Duodenal mucosa (tissue), 2 donors: Measurements from ENCODE around the gene MBOAT2.

Experiments used
- H3K27ac ChIP-seq: one replicate; pipeline ENCODE4 v1.7.0; 2013; ENCODE audit warnings: low read depth, low read length
- H3K27me3 ChIP-seq, 2 donors: one replicate each; pipeline ENCODE4 v1.7.0; 2013; ENCODE audit warnings: low read length in 2 of 2, control low read depth in 1 of 2; ENCODE audit not compliant: insufficient read depth in 2 of 2, control insufficient read depth in 1 of 2
- H3K36me3 ChIP-seq, 2 donors: one replicate each; pipeline ENCODE4 v1.7.0; 2013; ENCODE audit warnings: low read length in 2 of 2, control low read depth in 1 of 2; ENCODE audit not compliant: insufficient read depth in 2 of 2, control insufficient read depth in 1 of 2
- H3K4me1 ChIP-seq, 2 donors: one replicate each; pipeline ENCODE4 v1.7.0; 2013; ENCODE audit warnings: low read length in 2 of 2, control low read depth in 1 of 2; ENCODE audit not compliant: insufficient read depth in 2 of 2, control insufficient read depth in 1 of 2
- H3K4me3 ChIP-seq, 2 donors: one replicate each; pipeline ENCODE4 v1.7.0; 2013; ENCODE audit warnings: low read length in 2 of 2, low read depth in 1 of 2
- H3K9ac ChIP-seq, 2 donors: one replicate each; pipeline ENCODE4 v1.7.0; 2013; ENCODE audit warnings: low read length in 2 of 2, low read depth in 1 of 2
- H3K9me3 ChIP-seq, 2 donors: one replicate each; pipeline ENCODE4 v1.7.0; 2013; ENCODE audit warnings: low read length in 2 of 2, control low read depth in 1 of 2; ENCODE audit not compliant: control insufficient read depth in 1 of 2

MBOAT2 gene

DNA sequence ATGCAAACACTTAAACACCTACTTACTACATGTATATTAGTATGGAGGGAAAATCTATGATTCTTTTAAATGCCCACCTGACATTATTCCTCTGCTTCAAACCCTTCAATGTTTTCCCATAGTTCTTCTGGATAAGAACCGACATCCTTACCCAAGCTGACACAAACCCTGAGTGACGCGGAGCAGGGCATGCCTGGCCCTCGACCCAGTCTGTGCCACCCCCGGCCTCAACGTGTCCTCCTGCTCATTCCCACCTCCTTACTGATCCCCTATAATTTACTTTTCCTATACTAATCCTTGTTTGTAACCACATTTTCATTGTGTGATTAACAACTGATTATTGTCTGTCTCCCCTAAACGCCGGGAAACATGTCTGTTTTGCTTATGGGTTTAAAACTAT is 183.5 kb downstream of the MBOAT2 start:
- Histone ChIP-seq H3K36me3 (peaks cover 2 to 22% of the 10 kb centered on the region in 2 donors), H3K4me1 (no peaks in the 10 kb centered on the region), H3K27me3 (no peaks in the 10 kb centered on the region), H3K9me3 (no peaks in the 10 kb centered on the region), H3K27ac (no peak overlapping the region), H3K4me3 (no peak overlapping the region), H3K9ac (no peak overlapping the region)

DNA sequence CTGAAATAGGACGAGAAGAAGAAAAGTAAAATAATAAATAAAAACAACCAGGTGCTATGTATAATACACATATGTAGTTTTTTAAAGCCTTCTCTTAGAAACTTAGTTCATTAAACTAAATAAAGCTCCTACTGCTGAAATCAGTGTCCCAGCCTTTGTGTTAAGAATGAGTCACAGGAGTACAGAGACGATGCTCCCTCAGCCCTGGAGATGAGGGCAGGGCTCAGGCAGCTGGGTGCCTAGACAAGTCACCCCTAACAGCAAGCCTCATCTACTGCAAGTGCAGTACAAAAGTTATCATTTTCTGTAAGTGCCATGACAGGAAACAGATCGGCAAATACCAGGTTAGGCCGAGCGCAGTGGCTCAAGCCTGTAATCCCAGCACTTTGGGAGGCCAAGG is 184.3 kb downstream of the MBOAT2 start:
- H3K9me3 ChIP-seq, result no peaks in the 10 kb centered on the region
- peaks cover 7 to 18% of the 10 kb centered on the region in 2 donors for H3K36me3 ChIP-seq
- H3K27ac ChIP-seq, result no peak overlapping the region

GRCh38 chr2:8817221-8817620 is 186.3 kb downstream of the MBOAT2 start:
- Histone ChIP-seq H3K36me3 (peaks cover 10 to 24% of the 10 kb centered on the region in 2 donors), H3K4me1 (no peaks in the 10 kb centered on the region), H3K27ac (no peak overlapping the region), H3K27me3 (no peaks in the 10 kb centered on the region), H3K9me3 (no peaks in the 10 kb centered on the region), H3K4me3 (no peak overlapping the region), H3K9ac (no peak overlapping the region)

More for the DNA sequence above, 184.3 kb downstream of the MBOAT2 start:
- H3K27me3 ChIP-seq, result no peaks in the 10 kb centered on the region
- no peak overlapping the region for H3K4me3 ChIP-seq
- no peak overlapping the region for H3K9ac ChIP-seq
- no peaks in the 10 kb centered on the region for H3K4me1 ChIP-seq

DNA sequence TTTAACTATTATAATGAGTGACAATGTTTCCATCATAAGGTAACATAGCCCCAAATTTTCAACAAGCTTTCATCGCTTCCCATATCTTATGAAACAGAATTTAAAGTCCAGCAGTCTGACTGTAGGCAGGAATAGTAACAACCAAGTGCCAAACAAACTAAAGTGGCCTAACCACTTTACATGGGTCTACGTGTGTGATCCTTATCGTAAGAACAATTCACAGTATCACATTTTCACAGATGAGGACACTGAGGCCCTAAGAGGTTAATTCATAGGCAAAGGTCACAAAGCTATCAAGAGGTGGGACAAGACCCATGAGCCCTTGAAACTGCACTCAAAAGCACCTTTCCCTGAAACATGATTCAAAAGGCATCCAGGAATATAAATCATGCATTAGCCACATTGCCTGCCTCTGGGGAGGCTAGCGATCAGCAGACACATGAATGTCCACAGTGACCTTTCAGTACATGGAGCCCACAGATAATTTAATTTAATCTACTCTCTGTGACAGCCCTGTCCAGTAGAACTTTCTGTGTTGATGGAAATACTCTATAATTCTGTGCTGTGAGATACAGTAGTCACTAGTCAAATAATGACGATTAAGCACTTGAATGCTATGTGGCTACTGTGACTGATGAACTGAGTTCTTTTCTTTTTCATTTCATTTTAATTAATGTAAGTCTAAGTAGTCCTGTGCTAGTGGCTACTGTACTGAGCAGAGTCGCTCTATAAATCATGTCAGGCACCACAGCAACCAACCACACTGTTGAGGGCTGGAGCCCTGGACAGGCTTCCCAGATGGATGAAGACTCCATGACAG is 196.4 kb downstream of the MBOAT2 start:
- H3K4me3 ChIP-seq, result no peak overlapping the region
- no peaks in the 10 kb centered on the region for H3K9me3 ChIP-seq
- no peaks in the 10 kb centered on the region for H3K4me1 ChIP-seq
- no peak overlapping the region for H3K27ac ChIP-seq
- H3K27me3 ChIP-seq, result no peaks in the 10 kb centered on the region
- no peak overlapping the region for H3K9ac ChIP-seq
- peaks cover 42 to 51% of the 10 kb centered on the region in 2 donors for H3K36me3 ChIP-seq

DNA sequence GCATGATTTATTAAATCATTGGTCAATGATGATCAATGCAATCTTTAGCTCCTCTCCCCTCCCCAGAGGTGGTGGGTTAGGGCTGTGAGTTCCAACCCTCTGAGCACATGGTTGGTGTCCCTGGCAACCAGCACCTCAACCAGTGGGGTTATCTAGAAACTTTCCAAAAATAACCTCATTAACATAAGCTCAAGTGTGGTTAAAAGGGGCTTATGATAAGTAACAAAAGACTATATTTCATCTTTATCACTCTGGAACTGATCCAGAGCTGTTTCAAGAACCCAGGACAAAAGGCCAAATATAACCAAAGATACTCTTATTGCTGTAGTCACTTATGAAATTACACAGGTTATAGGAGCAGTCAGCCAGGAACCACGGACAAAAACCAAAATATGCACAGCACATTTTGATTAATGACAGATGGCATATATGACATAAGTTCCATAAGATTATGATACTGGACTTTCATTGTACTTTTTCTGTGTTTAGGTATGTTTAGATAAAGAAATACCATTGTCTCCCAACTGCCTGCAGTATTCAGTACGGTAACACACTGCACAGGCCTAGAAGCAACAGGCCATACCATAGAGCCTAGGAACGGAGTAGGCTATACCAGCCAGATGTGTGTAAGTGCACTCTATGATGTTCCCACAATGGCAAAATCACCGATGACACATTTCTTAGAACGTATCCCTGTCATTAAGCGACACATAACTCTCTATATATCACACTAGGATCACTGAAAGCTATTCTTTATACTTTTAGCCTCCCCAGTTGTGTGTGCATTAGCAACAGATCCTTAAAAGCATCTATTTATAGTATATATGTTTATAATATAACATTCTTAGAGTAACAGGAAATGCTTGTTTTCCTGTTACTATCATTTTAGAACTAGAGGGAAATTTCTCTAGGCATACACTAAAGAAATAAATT is 197.9 kb downstream of the MBOAT2 start:
- Histone ChIP-seq H3K4me3 (no peak overlapping the region), H3K36me3 (peaks cover 34 to 55% of the 10 kb centered on the region in 2 donors), H3K9ac (no peak overlapping the region), H3K9me3 (no peaks in the 10 kb centered on the region), H3K27ac (no peak overlapping the region), H3K4me1 (no peaks in the 10 kb centered on the region), H3K27me3 (no peaks in the 10 kb centered on the region)

DNA sequence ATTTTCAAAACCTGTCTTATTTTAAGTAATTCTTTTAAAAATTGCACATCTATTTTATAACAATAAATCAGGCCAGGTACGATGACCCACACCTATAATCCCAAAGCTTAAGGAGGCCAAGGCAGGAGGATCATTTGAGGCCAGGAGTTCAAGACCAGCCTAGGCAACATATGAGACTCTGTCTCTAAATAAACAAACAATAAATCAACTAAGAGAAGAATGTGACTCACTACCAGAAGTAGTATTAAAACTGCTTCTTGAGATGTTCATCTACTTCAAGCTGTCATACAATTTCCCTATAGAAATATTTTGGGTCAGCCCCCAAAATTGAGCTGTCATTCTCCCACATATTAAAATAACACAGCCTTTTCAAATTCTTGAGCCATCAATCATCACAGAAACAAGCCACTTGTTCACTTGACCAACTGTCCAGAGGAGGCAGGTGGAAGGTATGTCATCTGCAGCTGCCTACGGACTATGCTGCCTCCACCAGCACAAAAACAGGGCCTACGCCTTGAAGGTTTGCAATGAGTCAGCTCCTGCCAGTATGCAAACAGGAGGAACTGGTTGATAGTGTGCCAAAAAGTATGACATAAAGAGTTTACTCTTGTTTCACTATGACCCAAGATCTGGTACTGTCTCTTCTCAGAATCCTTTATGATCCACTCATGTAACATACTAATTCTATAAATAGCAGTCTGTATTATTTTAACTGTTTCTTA is 199.7 kb downstream of the MBOAT2 start:
- no peaks in the 10 kb centered on the region for H3K4me1 ChIP-seq
- H3K27me3 ChIP-seq, result no peaks in the 10 kb centered on the region
- H3K9me3 ChIP-seq, result no peaks in the 10 kb centered on the region
- no peak overlapping the region for H3K4me3 ChIP-seq
- peaks cover 27 to 62% of the 10 kb centered on the region in 2 donors for H3K36me3 ChIP-seq
- H3K9ac ChIP-seq, result no peak overlapping the region
- no peak overlapping the region for H3K27ac ChIP-seq

- no peaks in the 10 kb centered on the region for H3K4me1 ChIP-seq
- H3K9ac ChIP-seq, result no peak overlapping the region
- no peak overlapping the region for H3K4me3 ChIP-seq
- H3K36me3 ChIP-seq, result peaks cover 18 to 72% of the 10 kb centered on the region in 2 donors
- no peaks in the 10 kb centered on the region for H3K27me3 ChIP-seq
- no peaks in the 10 kb centered on the region for H3K9me3 ChIP-seq
- H3K27ac ChIP-seq, result no peak overlapping the region
Observed at GRCh38 chr2:8802741-8803140, 200.7 kb downstream of the MBOAT2 start.
